SK-N-SH treated with all-trans-retinoic acid at 6 μM for 48 hours (cell line): ENCODE measurements around the gene ANKRD28.

Source experiments
- ATAC-seq: fragments of 200-7000 bp; cut with Tn5 transposase; 3 replicates; pipeline ENCODE4 v1.9.1; 2020; ENCODE audit warnings: mild to moderate bottlenecking, moderate library complexity
- ARNTL ChIP-seq: fragments of 450-650 bp; formaldehyde crosslinking; IDR thresholded peaks from 2 replicates; pipeline ENCODE4 v1.5.0; 2020; ENCODE audit warnings: low read depth, mild to moderate bottlenecking, moderate library complexity, borderline replicate concordance
- CREB5 ChIP-seq: fragments of 250-450 bp; sonication (Bioruptor Pico); IDR thresholded peaks from 2 replicates; pipeline ENCODE4 v1.5.1; 2020; ENCODE audit warnings: low read depth, mild to moderate bottlenecking, moderate library complexity
- CSDC2 ChIP-seq: fragments of 250-450 bp; sonication (Bioruptor Pico); IDR thresholded peaks from 2 replicates; pipeline ENCODE4 v1.5.0; 2020; ENCODE audit warnings: mild to moderate bottlenecking, moderate library complexity
- ESRRG ChIP-seq: fragments of 250-450 bp; sonication (Bioruptor Pico); IDR thresholded peaks from 2 replicates; pipeline ENCODE4 v1.6.1; 2021; ENCODE audit warnings: mild to moderate bottlenecking
- GLIS3 ChIP-seq: fragments of 250-450 bp; sonication (Bioruptor Pico); IDR thresholded peaks from 2 replicates; pipeline ENCODE4 v1.5.0; 2020; ENCODE audit warnings: mild to moderate bottlenecking, moderate library complexity
- ISL1 ChIP-seq: fragments of 250-450 bp; sonication (Bioruptor Pico); IDR thresholded peaks from 2 replicates; pipeline ENCODE4 v2.1.2; 2022; ENCODE audit warnings: mild to moderate bottlenecking, moderate library complexity
- POU6F1 ChIP-seq: fragments of 250-450 bp; sonication (Bioruptor Pico); IDR thresholded peaks from 2 replicates; pipeline ENCODE4 v1.8.0; 2021; ENCODE audit warnings: low read depth, mild to moderate bottlenecking, moderate library complexity, borderline replicate concordance
- PPARA ChIP-seq: fragments of 250-450 bp; sonication (Bioruptor Pico); IDR thresholded peaks from 2 replicates; pipeline ENCODE4 v1.5.0; 2020; ENCODE audit warnings: mild to moderate bottlenecking, borderline replicate concordance
- RARB ChIP-seq: fragments of 250-450 bp; sonication (Bioruptor Pico); IDR thresholded peaks from 2 replicates; pipeline ENCODE4 v1.8.0; 2021; ENCODE audit warnings: mild to moderate bottlenecking, moderate library complexity
- SNAI2 ChIP-seq: fragments of 250-450 bp; sonication (Bioruptor Pico); IDR thresholded peaks from 2 replicates; pipeline ENCODE4 v1.5.0; 2020; ENCODE audit warnings: mild to moderate bottlenecking, moderate library complexity
- TCF4 ChIP-seq: fragments of 250-450 bp; sonication (Bioruptor Pico); IDR thresholded peaks from 2 replicates; pipeline ENCODE4 v1.8.0; 2021; ENCODE audit warnings: mild to moderate bottlenecking, moderate library complexity, borderline replicate concordance
- TSHZ2 ChIP-seq: fragments of 250-450 bp; sonication (Bioruptor Pico); IDR thresholded peaks from 2 replicates; pipeline ENCODE4 v1.5.0; 2020; ENCODE audit warnings: mild to moderate bottlenecking, moderate library complexity
- ZC3H10 ChIP-seq: fragments of 250-450 bp; sonication (Bioruptor Pico); IDR thresholded peaks from 2 replicates; pipeline ENCODE4 v1.5.1; 2021; ENCODE audit warnings: mild to moderate bottlenecking, moderate library complexity
- ZFP3 ChIP-seq: fragments of 250-450 bp; sonication (Bioruptor Pico); IDR thresholded peaks from 2 replicates; pipeline ENCODE4 v1.5.0; 2020; ENCODE audit warnings: mild to moderate bottlenecking, moderate library complexity
- ZFP30 ChIP-seq: fragments of 450-650 bp; formaldehyde crosslinking; IDR thresholded peaks from 2 replicates; pipeline ENCODE4 v1.5.0; 2022; ENCODE audit warnings: mild to moderate bottlenecking, moderate library complexity
- ZNF70 ChIP-seq: fragments of 450-650 bp; formaldehyde crosslinking; IDR thresholded peaks from 2 replicates; pipeline ENCODE4 v1.5.0; 2020; ENCODE audit warnings: mild to moderate bottlenecking, moderate library complexity
- TF ChIP-seq, protein P1 (sequence below): fragments of 250-450 bp; sonication (Bioruptor Pico); IDR thresholded peaks from 2 replicates; pipeline ENCODE4 v1.5.1; 2021; ENCODE audit warnings: mild to moderate bottlenecking, moderate library complexity
- TF ChIP-seq, protein P2 (sequence below): fragments of 250-450 bp; sonication (Bioruptor Pico); IDR thresholded peaks from 2 replicates; pipeline ENCODE4 v1.8.0; 2020; ENCODE audit warnings: mild to moderate bottlenecking, moderate library complexity, borderline replicate concordance

Gene ANKRD28

GRCh38 chr3:15755181-15755580 is 42.6 kb downstream of the ANKRD28 start:
- TF ChIP-seq ZFP30 = no peak
- TF ChIP-seq CSDC2 (CRISPR knock-in tag) = no peak
- no peak for TF ChIP-seq CREB5
- TF ChIP-seq ESRRG (CRISPR knock-in tag) = no peak
- TF ChIP-seq TSHZ2 (CRISPR knock-in tag) = no peak
- TF ChIP-seq ZC3H10 (CRISPR knock-in tag) = no peak
- no peak for TF ChIP-seq GLIS3 (CRISPR knock-in tag)
- no peak for TF ChIP-seq ZFP3 (CRISPR knock-in tag)
- no peak for TF ChIP-seq ARNTL (CRISPR knock-in tag)
- TF ChIP-seq, protein P1, sequence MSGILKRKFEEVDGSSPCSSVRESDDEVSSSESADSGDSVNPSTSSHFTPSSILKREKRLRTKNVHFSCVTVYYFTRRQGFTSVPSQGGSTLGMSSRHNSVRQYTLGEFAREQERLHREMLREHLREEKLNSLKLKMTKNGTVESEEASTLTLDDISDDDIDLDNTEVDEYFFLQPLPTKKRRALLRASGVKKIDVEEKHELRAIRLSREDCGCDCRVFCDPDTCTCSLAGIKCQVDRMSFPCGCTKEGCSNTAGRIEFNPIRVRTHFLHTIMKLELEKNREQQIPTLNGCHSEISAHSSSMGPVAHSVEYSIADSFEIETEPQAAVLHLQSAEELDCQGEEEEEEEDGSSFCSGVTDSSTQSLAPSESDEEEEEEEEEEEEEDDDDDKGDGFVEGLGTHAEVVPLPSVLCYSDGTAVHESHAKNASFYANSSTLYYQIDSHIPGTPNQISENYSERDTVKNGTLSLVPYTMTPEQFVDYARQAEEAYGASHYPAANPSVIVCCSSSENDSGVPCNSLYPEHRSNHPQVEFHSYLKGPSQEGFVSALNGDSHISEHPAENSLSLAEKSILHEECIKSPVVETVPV (CRISPR knock-in tag) = no peak
- no peak for TF ChIP-seq ISL1
- TF ChIP-seq PPARA (CRISPR knock-in tag) = no peak
- ATAC-seq = no peak

- no peak; the same call in 2 of the 3 replicates for ATAC-seq
- TF ChIP-seq SNAI2 (CRISPR knock-in tag) = no peak
- 0 out of 2 replicates have a peak, but pooled peaks have one; percentile 9 for TF ChIP-seq ISL1
- TF ChIP-seq, all 23 proteins: peak for 1
These were observed 43.7 kb downstream of the ANKRD28 start for GRCh38 chr3:15754047-15754446.

DNA sequence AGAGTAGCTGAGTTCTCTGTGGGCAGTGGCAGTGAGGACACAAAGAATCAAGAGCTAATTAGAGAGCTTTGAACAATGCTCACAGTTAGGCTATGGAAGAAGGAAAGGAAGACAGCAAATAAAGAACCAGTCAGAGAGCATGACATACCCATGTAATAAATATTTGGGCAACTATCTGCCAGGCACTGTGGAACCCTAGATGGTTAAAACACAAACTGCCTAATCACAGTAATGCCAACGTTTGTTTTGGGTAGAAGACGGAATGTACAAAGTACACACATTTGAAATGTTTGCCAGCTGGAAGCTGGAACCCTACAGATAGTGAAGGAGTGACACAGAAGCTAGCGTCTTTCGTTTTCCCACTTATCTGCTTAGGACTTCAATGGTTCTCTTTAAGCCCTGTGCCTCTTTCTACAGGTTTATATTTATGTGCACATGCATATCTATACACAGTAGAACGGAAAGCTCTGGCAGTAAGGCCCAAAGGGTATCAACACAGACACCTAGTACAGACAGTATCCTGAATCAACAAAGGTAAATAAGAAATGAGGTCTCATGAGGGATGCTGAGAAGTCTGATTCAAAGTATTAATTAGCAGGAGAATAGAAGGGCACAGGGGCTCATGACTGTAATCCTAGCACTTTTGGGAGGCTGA is 44.6 kb downstream of the ANKRD28 start:
- no peak for ATAC-seq
- TF ChIP-seq ZNF70 = no peak
- TF ChIP-seq TCF4 (CRISPR knock-in tag) = no peak
- TF ChIP-seq ZC3H10 (CRISPR knock-in tag) = no peak
- TF ChIP-seq ESRRG (CRISPR knock-in tag) = no peak
- no peak for TF ChIP-seq RARB
- TF ChIP-seq PPARA (CRISPR knock-in tag) = no peak
- no peak for TF ChIP-seq POU6F1
- TF ChIP-seq ZFP30 = no peak

GRCh38 chr3:15750879-15751278 is 46.9 kb downstream of the ANKRD28 start:
- TF ChIP-seq, protein P2, sequence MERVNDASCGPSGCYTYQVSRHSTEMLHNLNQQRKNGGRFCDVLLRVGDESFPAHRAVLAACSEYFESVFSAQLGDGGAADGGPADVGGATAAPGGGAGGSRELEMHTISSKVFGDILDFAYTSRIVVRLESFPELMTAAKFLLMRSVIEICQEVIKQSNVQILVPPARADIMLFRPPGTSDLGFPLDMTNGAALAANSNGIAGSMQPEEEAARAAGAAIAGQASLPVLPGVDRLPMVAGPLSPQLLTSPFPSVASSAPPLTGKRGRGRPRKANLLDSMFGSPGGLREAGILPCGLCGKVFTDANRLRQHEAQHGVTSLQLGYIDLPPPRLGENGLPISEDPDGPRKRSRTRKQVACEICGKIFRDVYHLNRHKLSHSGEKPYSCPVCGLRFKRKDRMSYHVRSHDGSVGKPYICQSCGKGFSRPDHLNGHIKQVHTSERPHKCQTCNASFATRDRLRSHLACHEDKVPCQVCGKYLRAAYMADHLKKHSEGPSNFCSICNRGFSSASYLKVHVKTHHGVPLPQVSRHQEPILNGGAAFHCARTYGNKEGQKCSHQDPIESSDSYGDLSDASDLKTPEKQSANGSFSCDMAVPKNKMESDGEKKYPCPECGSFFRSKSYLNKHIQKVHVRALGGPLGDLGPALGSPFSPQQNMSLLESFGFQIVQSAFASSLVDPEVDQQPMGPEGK (CRISPR knock-in tag) = no peak
- TF ChIP-seq RARB (no peak), ESRRG (CRISPR knock-in tag) (no peak), SNAI2 (CRISPR knock-in tag) (no peak), PPARA (CRISPR knock-in tag) (no peak), CREB5 (no peak), POU6F1 (no peak), TCF4 (CRISPR knock-in tag) (no peak), ZC3H10 (CRISPR knock-in tag) (no peak), ISL1 (no peak), GLIS3 (CRISPR knock-in tag) (no peak), ARNTL (CRISPR knock-in tag) (no peak)
- TF ChIP-seq, all 23 proteins: peak for 0
- no peak for ATAC-seq
